ENCODE measurements around the gene UST.

Gene UST

GRCh38 chr6:148888856-148889255 is 142.0 kb downstream of the UST start:
- H4K20me1 ChIP-seq (ENCODE audit: control insufficient read depth, insufficient read depth, low read depth, low read length): no peaks in the 10 kb centered on the region
- H3K4me2 ChIP-seq (ENCODE audit: low read length): no peak overlapping the region
- no peaks in the 10 kb centered on the region for H3K4me1 ChIP-seq (ENCODE audit: control insufficient read depth, low read length)
- H3F3A ChIP-seq (ENCODE audit: control insufficient read depth, insufficient read depth): no peaks in the 10 kb centered on the region
- no peak overlapping the region for H3K4me3 ChIP-seq (ENCODE audit: low read length)
- H3K79me2 ChIP-seq (ENCODE audit: control insufficient read depth, low read length): no peaks in the 10 kb centered on the region
- H3K27me3 ChIP-seq (ENCODE audit: control insufficient read depth, low read length): no peaks in the 10 kb centered on the region
- H3K36me3 ChIP-seq (ENCODE audit: control insufficient read depth, low read length): no peaks in the 10 kb centered on the region
- no peaks in the 10 kb centered on the region for H3K9me2 ChIP-seq (replicated peaks; ENCODE audit: control insufficient read depth, low read length)
- TF ChIP-seq CTCF (IDR thresholded peaks at IDR 0.05; ENCODE audit: low read depth, low read length, poor library complexity, severe bottlenecking): no peak
- no peak for TF ChIP-seq EZH2phosphoT487 (IDR thresholded peaks at IDR 0.05; ENCODE audit: borderline replicate concordance, low read length)
- no peak overlapping the region for H3K27ac ChIP-seq (ENCODE audit: low read depth, low read length)
- H3K9me3 ChIP-seq (ENCODE audit: control insufficient read depth, insufficient read depth, low read length): no peaks in the 10 kb centered on the region

- Histone ChIP-seq H3K27ac (ENCODE audit: low read depth, low read length) (no peak overlapping the region), H3F3A (ENCODE audit: control insufficient read depth, insufficient read depth) (no peaks in the 10 kb centered on the region), H3K9me2 (replicated peaks; ENCODE audit: control insufficient read depth, low read length) (no peaks in the 10 kb centered on the region), H3K79me2 (ENCODE audit: control insufficient read depth, low read length) (no peaks in the 10 kb centered on the region), H3K36me3 (ENCODE audit: control insufficient read depth, low read length) (no peaks in the 10 kb centered on the region), H3K4me2 (ENCODE audit: low read length) (no peak overlapping the region), H3K4me3 (ENCODE audit: low read length) (no peak overlapping the region), H4K20me1 (ENCODE audit: control insufficient read depth, insufficient read depth, low read depth, low read length) (no peaks in the 10 kb centered on the region), H3K9me3 (ENCODE audit: control insufficient read depth, insufficient read depth, low read length) (no peaks in the 10 kb centered on the region), H3K27me3 (ENCODE audit: control insufficient read depth, low read length) (no peaks in the 10 kb centered on the region), H3K4me1 (ENCODE audit: control insufficient read depth, low read length) (no peaks in the 10 kb centered on the region)
- TF ChIP-seq CTCF (IDR thresholded peaks at IDR 0.05; ENCODE audit: low read depth, low read length, poor library complexity, severe bottlenecking) (no peak), EZH2phosphoT487 (IDR thresholded peaks at IDR 0.05; ENCODE audit: borderline replicate concordance, low read length) (no peak)
Observed at GRCh38 chr6:148890096-148890495, 143.3 kb downstream of the UST start.

- Histone ChIP-seq H3F3A (ENCODE audit: control insufficient read depth, insufficient read depth) (no peaks in the 10 kb centered on the region), H3K27ac (ENCODE audit: low read depth, low read length) (no peak overlapping the region), H3K4me2 (ENCODE audit: low read length) (no peak overlapping the region), H3K36me3 (ENCODE audit: control insufficient read depth, low read length) (no peaks in the 10 kb centered on the region), H4K20me1 (ENCODE audit: control insufficient read depth, insufficient read depth, low read depth, low read length) (no peaks in the 10 kb centered on the region), H3K9me2 (replicated peaks; ENCODE audit: control insufficient read depth, low read length) (no peaks in the 10 kb centered on the region), H3K4me3 (ENCODE audit: low read length) (no peak overlapping the region), H3K4me1 (ENCODE audit: control insufficient read depth, low read length) (no peaks in the 10 kb centered on the region), H3K9me3 (ENCODE audit: control insufficient read depth, insufficient read depth, low read length) (no peaks in the 10 kb centered on the region), H3K79me2 (ENCODE audit: control insufficient read depth, low read length) (no peaks in the 10 kb centered on the region), H3K27me3 (ENCODE audit: control insufficient read depth, low read length) (no peaks in the 10 kb centered on the region)
- no peak for TF ChIP-seq CTCF (IDR thresholded peaks at IDR 0.05; ENCODE audit: low read depth, low read length, poor library complexity, severe bottlenecking)
- no peak for TF ChIP-seq EZH2phosphoT487 (IDR thresholded peaks at IDR 0.05; ENCODE audit: borderline replicate concordance, low read length)
Observed at GRCh38 chr6:148890652-148891404, 144.0 kb downstream of the UST start.
